Left hindlimb (tissue), 1 donor: ENCODE data around the gene SFMBT2.

Experiments
- DNase-seq: peaks from one replicate; pipeline ENCODE4 v3.0.0-alpha.2; 2018

The SFMBT2 gene

DNA sequence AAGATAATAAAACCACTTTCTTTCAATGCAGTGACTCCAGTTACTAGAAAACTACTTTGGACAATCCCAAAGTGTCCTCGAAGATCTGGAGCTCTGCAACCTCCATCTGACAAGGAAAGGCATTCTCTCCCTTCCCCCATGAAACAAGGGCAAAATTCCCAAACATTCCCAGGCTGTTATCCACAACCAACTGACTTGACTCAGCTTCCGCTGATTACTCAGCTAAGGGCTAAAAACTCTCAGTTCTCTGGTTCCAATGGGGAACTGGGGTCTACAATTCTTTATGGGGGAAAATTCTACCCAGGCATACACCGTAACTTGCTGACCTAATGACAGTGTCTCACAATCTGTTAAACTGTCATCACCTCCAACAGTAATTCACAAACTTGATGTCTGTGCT lies 48.4 kb downstream of the SFMBT2 start:
- DNase-seq = no peak

GRCh38 chr10:7361316-7361715 lies 49.5 kb downstream of the SFMBT2 start:
- no peak for DNase-seq

- no peak for DNase-seq
Measured at GRCh38 chr10:7359954-7360353, 50.9 kb downstream of the SFMBT2 start.

DNA sequence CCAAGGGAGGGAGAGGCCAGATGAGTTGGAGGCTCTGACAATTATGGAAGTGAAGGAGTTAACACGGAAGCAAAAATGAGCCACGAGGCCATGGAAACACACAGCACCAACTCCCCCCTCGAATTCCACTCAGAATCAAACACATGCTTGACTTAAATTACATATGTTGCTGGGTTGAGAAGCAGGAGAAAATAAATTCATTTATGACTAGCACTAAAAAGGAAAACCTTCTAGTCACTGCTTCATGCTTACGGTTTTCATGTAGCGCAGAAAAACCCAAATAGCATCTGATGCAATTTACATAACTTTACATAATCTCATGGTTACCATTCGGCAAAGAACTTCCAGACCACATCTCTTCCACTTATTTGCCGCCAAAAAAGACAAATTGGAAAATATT lies 51.5 kb downstream of the SFMBT2 start:
- no peak for DNase-seq

- DNase-seq = no peak
Measured at GRCh38 chr10:7357193-7357592, 53.6 kb downstream of the SFMBT2 start.

DNA sequence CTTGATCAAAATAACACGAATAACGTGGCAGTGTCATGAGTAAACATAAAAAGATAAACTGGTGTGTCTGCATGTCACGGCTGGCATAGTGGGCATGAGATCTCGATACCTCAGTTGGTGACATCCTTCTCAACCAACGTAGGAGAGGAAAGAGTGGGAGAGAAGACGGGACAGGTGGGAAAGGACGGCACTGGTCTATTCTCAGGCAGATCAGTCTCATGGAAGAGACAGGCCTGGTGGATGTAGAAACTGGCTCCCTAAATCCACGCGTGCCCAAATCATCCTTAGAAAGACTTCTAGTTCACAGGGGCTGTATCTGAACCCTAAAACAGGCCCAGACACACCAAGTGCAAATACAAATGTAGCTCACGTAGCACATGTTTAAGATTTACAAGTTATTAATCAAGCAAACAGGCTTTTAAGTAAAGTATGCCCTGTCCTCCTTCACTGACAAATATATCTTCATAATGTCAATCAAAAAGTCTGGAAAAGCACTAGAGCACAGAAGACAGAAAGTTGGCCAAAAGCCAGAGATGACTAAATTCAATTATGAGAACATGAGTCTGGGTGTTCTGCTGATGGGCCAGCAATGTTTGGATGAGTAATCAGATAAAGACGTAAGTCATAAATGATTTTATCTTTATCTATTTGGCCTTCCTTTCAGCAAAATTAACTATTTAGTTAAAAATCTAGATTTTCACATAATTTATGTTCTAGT lies 56.3 kb downstream of the SFMBT2 start:
- DNase-seq = no peak

- DNase-seq = no peak
Measured at GRCh38 chr10:7351894-7352293, 58.9 kb downstream of the SFMBT2 start.

DNA sequence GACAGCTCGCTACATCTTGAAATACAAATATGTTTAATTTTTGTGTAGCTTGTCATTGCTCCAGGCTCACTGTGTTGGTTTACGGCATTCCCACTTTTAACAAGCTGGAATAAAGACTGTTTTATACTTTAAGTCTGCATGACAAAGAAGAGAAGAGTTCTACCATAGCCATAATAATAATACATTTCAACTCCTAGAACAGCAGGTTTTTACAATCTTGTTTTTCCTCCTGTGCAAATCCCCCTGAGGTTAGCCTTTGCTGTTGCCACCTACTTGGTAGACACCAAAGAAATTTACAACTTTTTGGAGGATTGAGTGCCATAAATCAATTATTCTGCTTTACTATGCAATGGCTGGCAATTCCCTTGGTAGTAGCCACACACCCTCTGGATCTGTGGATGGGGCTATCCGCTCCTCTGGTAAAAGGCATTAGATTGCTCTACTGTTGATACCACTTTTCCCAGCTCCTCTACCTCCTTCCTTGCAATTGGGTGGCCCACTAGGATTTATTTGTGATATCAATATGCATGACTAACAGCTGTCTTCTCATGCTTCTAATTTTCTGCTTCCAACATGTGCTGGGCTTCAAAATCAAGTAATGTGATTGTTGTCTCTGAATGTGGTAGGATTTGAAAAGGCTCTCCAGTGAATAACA lies 60.2 kb downstream of the SFMBT2 start:
- DNase-seq = no peak

DNA sequence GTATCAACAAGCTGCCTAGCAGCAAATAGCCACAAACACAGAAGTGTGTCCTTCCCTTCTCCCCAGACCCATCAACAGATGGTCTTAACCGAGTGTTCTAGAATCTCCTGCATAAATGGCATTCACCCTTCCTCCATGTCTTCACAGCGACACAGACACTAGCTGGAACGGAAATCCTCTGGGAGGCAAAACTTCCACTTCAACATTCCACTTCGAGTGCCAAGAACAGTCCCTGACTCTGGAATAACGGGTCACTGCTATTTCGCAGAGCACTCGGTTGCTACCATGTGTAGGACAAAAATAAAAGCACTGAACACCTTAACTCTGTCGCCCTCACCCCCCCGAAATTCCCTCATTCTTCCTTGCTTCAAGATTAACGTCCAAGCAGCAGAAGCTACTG lies 65.1 kb downstream of the SFMBT2 start:
- no peak for DNase-seq

DNA sequence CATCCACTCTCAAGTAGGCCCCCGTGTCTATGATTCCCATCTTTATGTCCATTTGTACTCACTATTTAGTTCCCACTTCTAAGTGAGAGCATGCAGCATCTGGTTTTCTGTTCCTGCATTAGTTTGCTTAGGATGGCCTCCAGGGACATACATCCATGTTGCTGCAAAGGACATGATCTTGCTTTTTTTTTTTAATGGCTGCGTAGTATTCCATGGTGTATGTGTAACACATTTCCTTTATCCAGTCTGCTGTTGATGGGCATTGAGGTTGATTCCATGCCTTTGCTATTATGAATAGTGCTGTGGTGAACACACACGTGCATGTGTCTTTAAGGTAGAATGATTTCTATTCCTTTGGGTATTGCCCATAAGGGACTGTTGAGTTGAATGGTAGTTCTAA lies 67.8 kb downstream of the SFMBT2 start:
- no peak for DNase-seq

DNA sequence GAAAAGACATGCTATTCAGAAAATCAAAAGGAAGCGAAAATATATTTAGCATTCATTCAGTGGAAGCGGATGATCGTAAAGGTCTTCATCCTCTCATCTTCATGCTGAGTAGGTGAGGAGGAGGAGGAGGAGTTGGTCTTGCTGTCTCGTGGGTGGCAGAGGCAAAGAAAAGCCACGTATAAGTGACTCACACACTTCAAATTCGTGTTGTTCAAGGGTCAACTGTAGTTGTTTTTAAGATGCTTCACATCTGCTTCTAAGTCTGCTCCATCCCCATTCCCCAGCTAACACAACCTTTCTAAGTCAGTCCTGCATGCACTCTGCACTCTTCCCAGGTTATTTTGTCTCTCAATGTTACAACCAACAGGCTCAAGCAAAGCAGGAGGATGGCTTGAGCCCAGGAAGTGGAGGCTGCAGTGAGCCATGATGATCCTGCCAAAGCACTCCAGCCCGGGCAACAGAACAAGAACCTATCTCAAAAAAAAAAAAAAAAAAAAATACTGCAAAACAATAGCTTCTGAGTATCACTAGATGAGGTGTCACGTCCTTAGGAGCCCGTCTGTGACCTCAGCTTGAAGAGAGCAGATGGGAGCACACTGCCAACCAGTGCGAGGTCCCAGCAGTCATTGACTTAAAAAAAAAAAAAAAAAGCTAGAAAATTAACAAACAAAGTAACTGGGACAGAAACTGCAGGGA lies 70.5 kb downstream of the SFMBT2 start:
- DNase-seq = no peak

DNA sequence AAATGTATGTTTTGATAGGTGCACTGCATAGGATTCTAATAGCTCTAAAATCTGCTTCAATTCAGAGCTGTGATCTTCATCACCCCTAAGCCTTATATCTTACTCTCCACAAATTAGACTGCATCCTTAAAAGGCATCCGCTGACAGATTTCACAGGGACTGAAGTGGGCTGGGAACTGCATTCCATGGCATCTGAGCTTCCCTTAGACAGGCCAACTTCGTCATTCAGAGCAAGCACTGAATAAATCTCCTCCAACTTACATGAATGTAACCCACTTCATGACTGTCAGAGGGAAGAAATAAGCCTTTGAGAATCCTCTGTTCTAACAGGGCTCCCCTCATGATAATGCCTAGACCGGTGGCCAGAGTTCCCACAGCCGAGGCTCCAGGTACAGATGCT lies 71.3 kb downstream of the SFMBT2 start:
- DNase-seq = no peak

GRCh38 chr10:7338469-7338868 lies 72.4 kb downstream of the SFMBT2 start:
- DNase-seq = no peak

- DNase-seq = no peak
Measured at GRCh38 chr10:7337431-7338171, 73.2 kb downstream of the SFMBT2 start.

GRCh38 chr10:7335977-7336376 lies 74.9 kb downstream of the SFMBT2 start:
- no peak for DNase-seq

GRCh38 chr10:7334642-7334964 lies 76.2 kb downstream of the SFMBT2 start:
- no peak for DNase-seq

- DNase-seq = no peak
Measured at GRCh38 chr10:7333961-7334641, 76.7 kb downstream of the SFMBT2 start.

DNA sequence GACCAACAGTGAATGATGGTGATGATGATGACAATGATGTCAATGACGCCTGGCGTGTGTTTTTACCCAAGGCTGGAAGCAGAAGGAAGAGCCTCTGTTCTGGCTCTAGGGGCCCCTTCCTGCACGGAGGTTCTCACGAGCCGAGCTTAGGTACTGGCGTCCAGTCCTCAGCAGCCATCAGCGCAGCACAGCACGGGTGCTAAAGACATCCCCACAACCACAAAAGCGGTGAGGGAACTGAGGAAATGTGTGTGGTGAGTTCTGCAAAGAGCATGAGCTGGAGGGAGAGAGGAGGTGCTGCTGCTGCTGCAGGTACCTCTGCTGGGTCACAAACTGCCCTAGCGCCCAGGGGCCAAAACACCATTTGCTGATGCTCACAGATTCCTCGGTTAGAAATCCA lies 81.6 kb downstream of the SFMBT2 start:
- no peak for DNase-seq

DNA sequence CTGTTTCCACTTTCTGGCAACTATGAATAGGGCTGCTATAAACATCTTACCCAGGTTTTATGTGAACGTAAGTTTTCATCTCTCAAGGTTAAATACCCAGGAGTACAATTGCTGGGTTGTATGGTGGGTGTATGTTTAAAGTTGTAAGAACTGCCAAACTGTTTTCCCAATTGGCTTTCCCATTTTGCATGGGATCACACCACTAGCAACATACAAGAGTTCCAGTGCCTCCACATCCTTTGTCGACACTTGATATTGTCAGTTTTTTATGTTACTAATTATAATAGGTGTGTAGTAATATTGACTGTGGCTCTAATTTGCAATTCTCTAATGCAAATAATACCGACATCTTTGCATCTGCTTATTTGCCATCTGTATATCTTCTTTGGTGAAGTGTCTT lies 82.9 kb downstream of the SFMBT2 start:
- no peak for DNase-seq

GRCh38 chr10:7322623-7323022 lies 88.2 kb downstream of the SFMBT2 start:
- DNase-seq = no peak

DNA sequence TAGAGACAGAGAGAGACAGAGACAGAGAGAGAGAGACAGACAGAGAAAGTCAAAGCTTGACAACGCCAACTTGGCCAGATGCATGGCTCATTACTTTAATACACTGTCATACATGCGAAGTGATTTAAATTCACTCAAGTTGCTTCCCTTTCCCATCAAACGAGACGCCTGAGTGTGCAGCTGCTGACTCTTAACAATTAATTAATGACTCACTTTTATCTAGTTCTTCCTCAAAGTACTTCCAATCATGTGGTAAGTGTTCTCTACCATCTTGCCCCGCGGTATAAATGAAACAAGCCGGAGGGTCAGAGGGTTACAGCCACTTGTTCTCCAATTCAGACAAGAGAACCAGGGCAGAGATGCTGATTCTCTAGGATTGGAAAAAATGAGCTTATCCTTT lies 90.8 kb downstream of the SFMBT2 start:
- DNase-seq = no peak

DNA sequence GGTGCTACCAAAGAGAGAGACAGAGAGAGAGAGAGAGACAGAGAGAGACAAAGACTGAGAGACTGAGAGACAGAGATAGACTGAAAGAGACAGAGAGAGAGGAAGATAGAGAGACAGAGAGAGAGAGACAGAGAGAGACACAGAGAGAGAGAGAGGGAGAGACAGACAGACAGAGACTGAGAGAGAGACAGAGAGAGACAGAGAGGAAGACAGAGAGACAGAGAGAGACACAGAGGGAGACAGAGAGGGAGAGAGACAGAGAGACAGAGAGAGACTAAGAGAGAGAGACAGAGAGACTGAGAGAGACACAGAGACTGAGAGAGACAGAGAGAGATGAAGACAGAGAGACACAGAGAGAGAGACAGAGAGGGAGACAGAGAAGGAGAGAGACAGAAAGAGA lies 91.2 kb downstream of the SFMBT2 start:
- no peak for DNase-seq

- no peak for DNase-seq
Measured at GRCh38 chr10:7318836-7319235, 92.0 kb downstream of the SFMBT2 start.
